Stimulated activated CD4-positive, alpha-beta T cell treated with anti-CD3 and anti-CD28 coated beads, TNF-alpha, amount 100 ng/mL, for 1 hour (primary cell): ENCODE data around the gene SLC39A10.
"Not testable (repeated sequence)": the region's sequence is repeated elsewhere in the genome, so short reads cannot be mapped to it uniquely, and the experiment has no call there.

Experiments used
- DNase-seq, 3 donors: peaks; one replicate each; pipeline ENCODE4 v3.0.0-alpha.2; 2020; ENCODE audit warnings: low read depth in 3 of 3, low spot score in 1 of 3

The SLC39A10 gene

DNA sequence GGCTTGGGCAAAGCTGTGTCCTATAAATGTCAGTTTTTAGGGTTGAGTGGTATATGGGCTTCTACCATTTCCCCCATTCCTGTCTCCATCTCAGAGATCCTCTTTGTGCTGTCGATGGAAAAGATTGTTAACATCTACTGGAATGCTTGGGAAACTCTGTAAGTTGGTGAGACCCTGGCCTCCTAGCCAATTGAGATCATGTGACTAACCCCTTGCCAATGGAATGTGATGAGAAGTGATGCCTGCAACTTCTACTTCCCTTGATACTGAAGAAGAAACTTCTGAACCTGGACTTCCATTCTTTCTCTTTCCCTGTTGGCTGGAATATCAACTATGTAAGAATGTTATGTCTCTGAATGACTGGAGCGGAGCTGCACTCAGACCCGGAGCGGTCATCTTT, 14.5 kb downstream of the SLC39A10 start:
- DNase-seq: no peak

DNA sequence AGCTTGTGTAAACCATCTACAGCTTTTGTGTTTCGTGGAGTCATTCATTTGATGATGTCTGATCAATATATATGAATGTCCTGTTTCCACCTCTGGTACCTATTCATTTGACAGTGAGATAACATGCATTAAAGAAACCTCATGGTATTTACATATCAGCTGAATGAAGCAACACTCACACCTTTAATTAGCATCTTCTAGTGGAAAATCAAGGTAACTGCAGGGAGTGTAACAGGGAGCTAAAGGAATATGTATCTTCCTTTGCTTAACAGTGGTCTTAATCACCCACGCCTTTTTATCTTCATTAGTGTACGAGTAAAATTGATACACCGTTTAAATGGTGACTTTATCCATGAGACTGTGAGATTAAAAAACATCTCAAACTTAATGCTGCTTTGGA, 15.6 kb downstream of the SLC39A10 start:
- no peak for DNase-seq

DNA sequence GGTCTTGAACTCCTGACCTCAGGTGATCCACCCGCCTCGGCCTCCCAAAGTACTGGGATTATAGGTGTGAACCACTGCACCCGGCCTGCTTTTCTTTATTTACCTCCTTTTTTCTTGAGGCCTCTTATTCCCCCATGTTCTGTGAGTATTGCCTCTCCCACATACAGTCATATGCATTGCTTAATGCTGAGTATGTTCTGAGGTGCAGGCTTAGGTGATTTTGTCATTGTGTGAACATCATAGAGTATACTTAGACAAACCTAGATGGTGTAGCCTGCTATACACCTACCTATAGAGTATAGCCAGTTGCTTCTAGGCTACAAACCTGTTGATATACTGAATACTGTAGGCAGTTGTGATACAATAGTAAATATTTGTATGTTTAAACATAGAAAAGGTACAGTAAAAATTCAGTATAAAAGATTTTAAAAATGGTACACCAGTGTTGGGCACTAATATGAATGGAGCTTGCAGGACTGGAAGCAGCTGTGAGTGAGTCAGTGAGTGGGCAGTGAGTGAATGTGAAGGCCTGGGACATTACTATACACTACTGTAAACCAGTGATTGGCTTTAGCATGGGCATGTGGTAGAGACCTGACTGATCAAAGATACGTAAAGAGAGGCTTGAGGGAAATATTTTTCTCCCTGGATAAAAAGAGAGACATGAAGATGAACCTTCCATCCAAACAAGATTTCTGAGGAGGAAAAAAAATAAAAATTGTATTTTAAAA, 17.6 kb downstream of the SLC39A10 start:
- DNase-seq: no peak

DNA sequence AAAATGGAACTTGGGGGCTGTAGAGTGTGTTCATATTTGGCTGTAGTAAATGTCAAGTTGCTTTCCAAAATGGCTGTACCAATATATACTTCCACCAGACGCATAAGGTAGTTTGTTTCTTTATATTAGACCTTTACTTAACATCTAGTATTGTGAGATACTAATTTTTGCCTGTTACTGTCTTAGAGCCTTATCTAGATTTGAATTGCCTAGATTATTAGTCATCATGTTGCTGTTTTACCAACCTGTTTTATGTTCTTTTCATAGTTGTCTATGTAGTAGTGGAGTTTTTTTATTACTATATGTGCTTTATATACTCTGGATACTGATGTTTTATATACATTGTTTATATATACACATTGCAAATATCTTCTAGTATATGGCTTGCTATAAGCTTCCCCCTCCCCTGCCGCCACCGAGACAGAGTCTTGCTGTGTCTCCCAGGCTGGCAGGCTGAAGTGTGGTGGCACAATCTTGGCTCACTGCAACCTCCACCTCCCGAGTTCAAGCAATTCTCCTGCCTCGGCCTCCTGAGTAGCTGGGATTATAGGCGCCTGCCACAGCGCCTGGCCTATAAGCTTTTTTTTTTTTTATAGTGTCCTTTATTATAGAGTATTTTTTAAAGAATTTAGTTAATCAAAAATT, 18.9 kb downstream of the SLC39A10 start:
- no peak for DNase-seq

DNA sequence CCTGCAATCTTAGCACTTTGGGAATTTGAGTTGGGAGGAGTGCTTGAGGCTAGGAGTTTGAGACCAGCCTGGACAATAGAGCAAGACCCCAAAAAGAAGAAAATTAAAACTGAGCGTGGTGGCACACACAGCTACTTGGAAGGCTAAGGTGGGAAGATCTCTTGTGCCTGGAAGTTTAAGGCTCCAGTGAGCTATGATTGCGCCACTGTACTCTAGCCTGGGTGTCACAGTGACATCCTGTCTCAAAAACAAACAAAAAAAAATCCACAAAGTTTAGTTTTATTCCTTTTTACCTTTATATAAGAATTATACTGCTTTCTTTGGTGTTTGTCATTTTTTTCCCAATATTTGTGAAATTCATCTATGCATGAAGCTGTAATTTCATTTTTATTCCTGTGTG, 20.3 kb downstream of the SLC39A10 start:
- no peak for DNase-seq

DNA sequence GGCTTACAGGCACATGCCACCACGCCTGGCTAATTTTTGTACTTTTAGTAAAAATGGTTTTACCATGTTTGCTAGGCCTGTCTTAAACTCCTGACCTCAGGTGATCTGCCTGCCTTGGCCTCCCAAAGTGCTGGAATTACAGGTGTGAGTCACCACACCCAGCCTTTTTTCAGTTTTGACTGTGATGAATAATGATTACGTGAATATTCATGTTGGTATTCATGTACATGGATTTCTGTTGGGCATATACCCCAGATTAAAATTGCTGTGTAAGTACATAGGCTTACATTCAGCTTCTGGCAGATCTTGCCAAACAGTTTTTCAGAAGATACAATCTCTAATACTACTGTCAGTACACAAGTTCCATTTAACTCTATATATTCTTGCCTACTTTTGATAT, 20.9 kb downstream of the SLC39A10 start:
- no peak for DNase-seq

DNA sequence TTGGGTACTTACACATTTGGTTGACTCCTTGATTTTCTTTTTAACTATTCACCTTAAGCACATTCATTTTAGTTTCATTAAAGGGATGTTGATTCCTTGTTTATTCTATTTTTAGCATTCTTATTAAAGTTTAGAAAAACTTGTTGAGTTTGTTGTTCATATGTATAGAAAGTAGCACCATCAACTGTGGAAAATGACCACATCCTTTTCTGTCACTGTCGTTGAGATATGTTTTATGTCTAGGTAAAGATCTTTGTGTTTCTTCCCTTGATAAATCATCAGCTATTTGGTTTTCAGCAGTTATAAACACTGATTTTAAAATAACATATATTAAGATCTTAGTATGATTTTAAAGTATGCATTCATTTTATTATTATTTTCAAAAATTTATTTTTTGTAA, 25.1 kb downstream of the SLC39A10 start:
- DNase-seq: no peak

DNA sequence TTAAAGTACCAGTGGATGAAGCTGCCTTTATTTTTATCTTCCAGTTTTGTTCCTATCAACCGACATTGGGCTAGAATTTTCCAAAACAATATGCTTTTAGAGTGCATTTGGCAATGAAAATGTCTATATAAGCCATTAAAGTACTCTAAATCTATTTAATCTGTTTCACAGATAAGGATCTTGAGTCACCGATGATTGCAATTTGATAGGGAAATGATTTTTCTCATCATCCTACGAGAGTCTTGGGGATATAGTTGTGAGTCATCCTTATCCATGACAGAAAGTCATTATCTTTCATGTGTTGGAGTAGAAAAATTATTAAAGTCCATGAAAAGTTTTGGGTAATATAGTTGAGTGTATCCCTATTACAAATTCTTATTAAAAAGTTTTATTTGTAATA, 26.1 kb downstream of the SLC39A10 start:
- no peak for DNase-seq

DNA sequence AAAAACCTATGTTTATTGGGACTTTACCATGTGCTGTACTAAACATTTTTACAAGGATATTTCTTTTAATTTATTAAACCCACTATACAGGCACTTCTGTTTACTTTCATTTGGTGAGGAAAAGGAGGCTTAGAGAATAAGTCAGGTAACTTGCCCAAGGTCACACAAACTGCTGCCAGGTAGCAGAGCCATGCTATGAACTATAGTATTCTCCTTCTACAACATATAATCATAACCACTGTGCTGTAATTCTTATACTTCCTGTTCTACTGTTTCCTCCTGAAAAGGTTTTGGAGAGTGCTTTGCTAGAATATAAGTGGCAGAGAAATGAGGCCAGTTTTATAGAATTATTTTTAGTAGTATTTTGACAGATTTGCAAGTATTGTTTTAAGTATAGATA, 29.5 kb downstream of the SLC39A10 start:
- no peak for DNase-seq

DNA sequence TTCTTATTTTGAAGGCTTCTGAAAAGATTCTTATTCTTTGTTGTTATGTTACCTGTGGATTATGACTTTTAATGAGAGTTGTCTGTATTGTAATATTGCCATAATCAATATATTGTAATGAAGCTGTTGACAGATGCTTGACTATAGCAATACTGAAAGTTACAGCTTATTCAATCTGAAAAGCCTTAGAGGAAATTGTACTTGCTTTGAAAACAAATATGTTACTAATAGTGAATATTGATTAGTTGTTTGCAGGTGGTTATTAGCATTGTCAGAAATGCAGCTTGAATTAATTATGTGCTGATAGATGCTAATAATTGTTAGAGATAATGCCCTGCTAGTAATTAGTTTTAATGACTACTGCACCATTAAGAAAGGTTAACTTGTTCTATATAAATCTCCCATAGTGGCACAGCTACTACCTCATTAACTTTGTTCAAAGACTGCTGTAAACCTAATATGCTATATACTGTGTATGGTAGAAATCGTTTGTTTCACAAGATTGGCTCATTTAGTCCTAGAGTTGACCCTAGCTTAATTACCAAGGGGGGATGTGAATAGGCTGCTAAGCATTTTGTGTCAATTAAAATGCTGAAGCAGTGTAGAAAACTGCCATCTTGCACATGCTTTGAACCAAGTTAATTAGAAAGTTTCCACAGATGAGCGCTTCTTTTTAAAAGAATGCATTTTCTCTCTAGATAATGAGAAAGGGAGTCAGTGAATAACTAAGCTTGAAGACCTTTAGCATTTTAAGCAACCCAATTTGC, 30.5 kb downstream of the SLC39A10 start:
- DNase-seq: no peak

DNA sequence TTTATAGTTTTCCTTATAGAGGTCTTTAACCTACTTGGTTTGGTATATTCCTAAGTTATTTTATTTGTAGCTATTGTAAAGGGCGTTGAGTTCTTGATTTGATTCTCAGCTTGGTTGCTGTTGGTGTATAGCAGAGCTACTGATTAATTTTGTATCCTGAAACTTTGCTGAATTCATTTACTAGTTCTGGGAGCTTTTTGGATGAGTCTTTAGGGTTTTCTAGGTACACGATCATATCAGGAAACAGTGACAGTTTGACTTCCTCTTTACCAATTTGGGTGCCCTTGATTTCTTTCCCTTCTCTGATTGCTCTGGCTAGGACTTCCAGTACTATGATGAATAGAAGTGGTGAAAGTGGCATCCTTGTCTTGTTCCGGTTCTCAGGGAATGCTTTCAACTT, 35.5 kb downstream of the SLC39A10 start:
- DNase-seq: not testable (repeated sequence)

DNA sequence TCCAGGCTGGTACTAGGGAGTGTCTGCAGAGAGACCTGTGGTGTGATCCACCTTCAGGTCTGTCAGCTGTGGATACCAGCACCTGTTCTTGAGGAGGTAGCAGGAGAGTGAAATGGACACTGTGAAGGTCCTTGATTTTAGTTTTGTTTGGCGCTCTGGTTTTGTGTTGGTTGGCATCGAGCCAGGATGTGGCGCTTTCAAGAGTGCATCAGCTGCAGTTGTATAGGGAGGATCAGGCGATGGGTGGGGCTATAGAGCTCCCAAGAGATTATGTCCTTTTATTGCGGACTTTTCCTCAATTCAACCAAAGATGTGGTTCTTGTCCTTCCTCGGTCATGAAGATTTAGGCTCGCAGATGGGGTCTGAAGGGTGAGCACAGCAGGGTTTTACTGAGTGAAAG, 37.5 kb downstream of the SLC39A10 start:
- no peak for DNase-seq

DNA sequence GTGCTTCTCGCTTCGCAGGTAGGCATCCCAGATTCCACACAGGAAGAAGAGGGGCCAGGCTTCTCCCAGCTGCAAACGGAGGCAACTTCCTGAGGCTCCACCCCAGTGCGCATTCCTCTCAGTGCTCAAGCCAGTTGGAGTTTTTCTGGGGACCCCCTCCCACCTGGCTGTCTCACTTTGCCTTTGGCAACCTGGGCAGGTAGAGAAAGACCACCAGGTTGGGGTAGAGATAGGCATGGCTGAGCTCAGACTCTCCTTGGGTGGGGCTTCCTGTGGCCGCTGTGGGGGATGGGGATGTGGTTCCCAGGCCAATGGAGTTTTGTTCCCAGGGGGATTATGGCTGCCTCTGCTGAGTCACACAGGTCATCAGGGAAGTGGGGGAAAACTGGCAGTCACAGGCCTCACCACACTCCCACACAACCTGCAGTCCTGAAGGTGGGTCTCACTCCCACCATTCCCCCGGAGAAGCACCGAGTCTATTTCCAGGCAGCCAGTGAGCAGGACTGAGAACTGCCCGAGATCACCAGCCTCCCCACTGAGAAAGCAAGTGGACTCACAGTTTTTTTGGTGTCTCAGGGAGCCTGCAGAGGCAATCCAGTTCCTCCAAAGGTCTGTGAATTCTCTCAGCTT, 38.1 kb downstream of the SLC39A10 start:
- no peak for DNase-seq

DNA sequence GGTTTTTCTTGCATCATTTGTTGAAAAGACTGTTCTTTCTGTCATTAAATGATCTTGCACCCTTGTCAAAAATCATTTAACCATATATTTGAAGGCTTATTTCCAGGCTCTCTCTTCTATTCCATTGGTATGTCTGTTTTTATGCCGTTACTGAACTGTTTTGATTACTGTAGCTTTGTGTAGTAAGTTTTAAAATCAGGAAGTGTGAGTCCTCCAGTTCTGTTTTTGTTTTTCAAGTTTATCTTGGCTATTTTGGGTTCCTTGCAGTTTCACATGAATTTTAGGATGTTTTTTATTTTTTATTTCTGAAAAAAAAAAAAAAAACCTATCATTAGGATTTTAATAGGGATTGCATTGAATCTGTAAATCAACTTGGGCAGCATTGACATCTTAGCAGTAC, 39.0 kb downstream of the SLC39A10 start:
- no peak for DNase-seq

DNA sequence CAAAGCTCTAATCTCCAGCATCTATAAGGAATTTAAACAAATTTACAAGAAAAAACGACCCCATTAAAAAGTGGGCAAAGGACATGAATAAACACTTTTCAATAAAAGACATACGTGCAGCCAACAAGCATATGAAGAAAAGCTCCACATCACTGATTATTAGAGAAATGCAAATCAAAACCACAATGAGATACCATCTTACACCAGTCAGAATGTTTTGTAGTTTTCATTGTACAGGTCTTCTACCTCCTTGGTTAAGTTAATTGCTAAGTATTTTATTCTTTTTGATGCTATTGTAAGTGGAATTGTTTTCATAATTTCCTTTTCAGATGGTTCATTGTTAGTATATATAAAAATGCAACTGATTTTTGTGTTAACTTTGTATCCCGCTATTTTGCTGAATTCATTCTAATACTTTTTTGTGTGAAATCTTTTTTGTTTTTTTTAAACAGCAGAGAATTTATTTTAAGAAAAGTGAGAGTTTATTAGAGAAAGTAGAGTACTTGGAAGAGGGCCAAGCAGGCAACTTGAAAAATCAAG, 40.7 kb downstream of the SLC39A10 start:
- no peak for DNase-seq

DNA sequence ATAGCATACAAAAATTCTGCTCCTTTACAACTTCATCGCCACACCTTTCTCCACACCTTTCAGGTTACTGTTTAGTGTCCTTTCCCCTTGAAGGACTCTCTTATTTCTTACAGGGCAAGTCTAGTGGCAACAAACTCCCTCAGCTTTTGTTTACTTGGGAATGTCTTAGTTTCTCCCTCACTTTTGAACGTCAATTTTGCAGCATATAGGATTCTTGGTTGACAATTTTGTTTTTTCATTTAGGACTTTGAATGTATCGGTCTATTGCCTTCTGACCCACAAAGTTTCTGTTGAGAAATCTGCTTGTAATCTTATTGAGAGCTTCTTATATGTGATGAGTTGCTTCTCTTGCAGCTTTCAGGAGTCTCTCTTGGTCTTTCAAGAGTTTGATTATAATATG, 43.5 kb downstream of the SLC39A10 start:
- DNase-seq: no peak

DNA sequence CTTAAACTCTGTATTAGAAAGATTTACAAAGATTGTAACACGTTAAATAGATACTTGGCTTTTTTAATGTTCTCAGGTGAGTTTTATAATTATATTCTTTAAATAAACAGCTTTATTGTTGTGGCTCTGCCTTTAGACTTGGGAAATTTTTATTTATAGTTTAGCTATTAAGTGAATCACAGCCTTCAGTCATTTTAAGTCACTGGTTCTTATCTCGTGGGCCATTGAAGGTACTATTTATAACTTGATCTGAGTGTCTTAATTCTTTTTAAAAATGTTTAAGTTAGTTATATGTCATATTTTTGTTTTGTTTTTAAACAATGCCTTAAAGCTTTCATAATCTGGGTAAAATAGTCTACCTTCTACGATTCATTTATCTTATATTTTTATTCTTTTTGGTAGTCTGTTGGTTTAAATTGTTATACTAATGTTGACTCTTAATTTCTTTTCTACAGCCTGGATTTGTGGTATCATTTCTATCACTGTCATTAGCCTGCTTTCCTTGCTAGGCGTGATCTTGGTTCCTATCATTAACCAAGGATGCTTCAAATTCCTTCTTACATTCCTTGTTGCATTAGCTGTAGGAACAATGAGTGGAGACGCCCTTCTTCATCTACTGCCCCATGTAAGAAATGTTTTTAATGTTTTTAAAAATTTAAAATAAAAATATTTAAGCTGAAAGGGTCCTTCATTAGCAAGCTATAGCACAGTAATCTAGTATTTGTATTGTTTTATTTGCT, 49.3 kb downstream of the SLC39A10 start:
- DNase-seq: no peak

DNA sequence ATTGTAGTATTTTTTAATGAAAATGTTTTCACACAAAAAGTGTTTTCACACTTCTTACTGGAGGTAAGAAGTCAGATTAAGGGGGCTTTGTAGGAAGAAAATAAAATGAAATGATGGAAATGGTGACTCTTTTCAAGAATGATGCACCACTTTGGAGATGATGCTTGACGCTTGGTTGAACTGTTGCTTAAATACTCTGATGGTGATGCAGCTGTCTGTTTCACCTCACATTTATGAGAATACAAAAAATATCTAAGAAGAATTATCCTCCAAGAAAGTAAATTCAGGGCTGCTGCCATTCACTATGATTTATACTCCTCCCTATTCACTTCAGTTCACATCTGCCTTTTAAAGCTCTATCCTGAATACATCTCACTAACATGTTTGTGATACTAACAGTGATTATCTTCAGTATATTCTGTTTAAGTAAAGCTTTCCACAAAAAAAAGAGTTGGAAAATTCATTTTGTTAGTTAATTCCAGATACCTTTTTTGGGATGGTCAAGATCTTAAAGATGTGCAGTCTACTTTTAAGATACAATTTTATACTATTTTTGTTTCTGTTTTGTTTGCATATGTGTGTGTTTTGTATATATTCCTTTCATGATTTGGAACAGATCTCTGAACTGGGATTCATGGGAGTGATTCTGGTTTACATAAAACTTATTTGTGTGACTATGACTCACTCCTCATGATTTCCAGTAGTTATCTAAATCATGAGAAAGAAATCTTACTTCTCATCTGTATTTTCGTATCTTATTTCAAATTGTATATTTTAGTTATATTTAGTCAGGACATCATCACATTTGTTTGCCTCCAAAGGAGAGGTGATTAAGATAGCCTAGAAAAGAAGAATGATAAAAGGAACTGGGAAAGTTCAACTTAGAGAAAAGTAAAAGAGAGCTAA, 53.1 kb downstream of the SLC39A10 start:
- no peak for DNase-seq

DNA sequence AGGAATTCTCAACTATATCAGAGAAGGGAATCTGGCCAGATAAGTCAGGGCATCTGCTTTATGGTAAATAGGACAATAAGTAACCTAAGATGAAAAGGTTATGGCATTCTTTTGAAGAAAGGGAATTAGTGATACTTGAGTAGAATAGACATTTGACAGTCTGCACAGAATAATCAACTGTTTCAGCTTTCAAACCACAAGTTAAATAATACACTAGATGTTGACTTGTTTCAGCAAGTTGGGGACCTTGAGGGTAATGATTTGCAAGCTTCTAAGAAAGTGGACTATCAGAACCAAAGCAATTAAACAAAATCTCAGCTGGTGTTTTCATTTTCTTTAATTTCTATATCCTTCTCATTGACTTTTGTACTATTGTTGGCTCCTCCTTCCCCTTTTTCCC, 54.5 kb downstream of the SLC39A10 start:
- no peak for DNase-seq

DNA sequence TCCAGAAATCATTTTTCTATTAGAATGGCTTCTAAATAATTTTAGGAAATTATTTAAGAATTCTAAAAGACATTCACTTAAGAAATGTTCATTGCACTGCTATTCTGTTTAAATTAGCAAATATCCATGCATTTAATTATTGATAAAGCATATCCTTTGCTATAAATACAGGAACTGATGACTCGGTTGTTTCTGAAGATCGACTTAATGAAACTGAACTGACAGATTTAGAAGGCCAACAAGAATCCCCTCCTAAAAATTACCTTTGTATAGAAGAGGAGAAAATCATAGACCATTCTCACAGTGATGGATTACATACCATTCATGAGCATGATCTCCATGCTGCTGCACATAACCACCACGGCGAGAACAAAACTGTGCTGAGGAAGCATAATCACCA, 59.4 kb downstream of the SLC39A10 start:
- no peak for DNase-seq
